GM23338 (cell line): Measurements from ENCODE around the gene RAB5IF. TPM values are rescaled to one million over a fixed set of nuclear protein-coding genes. Genes with fewer than 3 reads are reported as not detected.

Experiments
- ATAC-seq: fragments of 200-7000 bp; cut with Tn5 transposase; 3 replicates; pipeline ENCODE4 v1.9.1; 2020
- DNase-seq: peaks from one replicate; pipeline ENCODE4 v3.0.0-alpha.2; 2015; ENCODE audit warnings: low spot score
- H2AFZ ChIP-seq: fragments of 200-600 bp; sonication (generic); 2 replicates; pipeline ENCODE4 v1.8.0; 2016; ENCODE audit warnings: antibody characterized with exemption, mild to moderate bottlenecking, moderate library complexity
- H3F3A ChIP-seq: fragments of 200-600 bp; sonication (generic); replicated peaks from 2 replicates; pipeline ENCODE4 v1.8.0; 2017; ENCODE audit warnings: antibody characterized with exemption, mixed run types, low read depth
- H3K27ac ChIP-seq: fragments of 200-600 bp; sonication (generic); 2 replicates; pipeline ENCODE4 v1.6.1; 2016; ENCODE audit warnings: low read depth
- H3K27me3 ChIP-seq: fragments of 200-600 bp; sonication (generic); 2 replicates; pipeline ENCODE4 v1.8.0; 2016; ENCODE audit warnings: mild to moderate bottlenecking, mixed run types, moderate library complexity; ENCODE audit not compliant: insufficient read depth
- H3K36me3 ChIP-seq: fragments of 200-600 bp; sonication (generic); 2 replicates; pipeline ENCODE4 v1.8.0; 2016; ENCODE audit warnings: mild to moderate bottlenecking; ENCODE audit not compliant: insufficient read depth
- H3K4me1 ChIP-seq: fragments of 200-600 bp; sonication (generic); 2 replicates; pipeline ENCODE4 v1.8.0; 2016; ENCODE audit warnings: mild to moderate bottlenecking, moderate library complexity; ENCODE audit not compliant: insufficient read depth
- H3K4me2 ChIP-seq: fragments of 200-600 bp; sonication (generic); 2 replicates; pipeline ENCODE4 v1.7.1; 2017; ENCODE audit warnings: mixed run types
- H3K4me3 ChIP-seq: fragments of 200-600 bp; sonication (generic); 2 replicates; pipeline ENCODE4 v1.6.1; 2016; ENCODE audit warnings: mixed run types
- H3K79me2 ChIP-seq: fragments of 200-600 bp; sonication (generic); replicated peaks from 2 replicates; pipeline ENCODE4 v1.8.0; 2017; ENCODE audit warnings: mild to moderate bottlenecking; ENCODE audit not compliant: insufficient read depth
- H3K9me2 ChIP-seq: fragments of 200-600 bp; sonication (generic); 2 replicates; pipeline ENCODE4 v1.8.0; 2017; ENCODE audit not compliant: insufficient read depth
- H4K20me1 ChIP-seq: fragments of 200-600 bp; sonication (generic); replicated peaks from 2 replicates; pipeline ENCODE4 v1.8.0; 2017; ENCODE audit warnings: mild to moderate bottlenecking; ENCODE audit not compliant: insufficient read depth
- H3K27ac Mint-ChIP-seq: 2 replicates; pipeline ENCODE4 v1.8.0; 2020; ENCODE audit warnings: inconsistent platforms, mild to moderate bottlenecking, moderate library complexity, mixed read lengths
- H3K27me3 Mint-ChIP-seq: 3 replicates; pipeline ENCODE4 v1.8.0; 2022; ENCODE audit warnings: low read depth, mild to moderate bottlenecking, moderate library complexity, mixed read lengths, inconsistent platforms; ENCODE audit not compliant: insufficient read depth, poor library complexity
- H3K36me3 Mint-ChIP-seq: 3 replicates; pipeline ENCODE4 v1.8.0; 2021; ENCODE audit warnings: low read depth, mild to moderate bottlenecking, inconsistent platforms, moderate library complexity, mixed read lengths
- H3K4me1 Mint-ChIP-seq: 3 replicates; pipeline ENCODE4 v1.8.0; 2020; ENCODE audit warnings: mild to moderate bottlenecking, inconsistent platforms, mixed read lengths
- H3K4me3 Mint-ChIP-seq: 3 replicates; pipeline ENCODE4 v1.8.0; 2021; ENCODE audit warnings: moderate library complexity, mild to moderate bottlenecking, inconsistent platforms, mixed read lengths
- H3K9me3 Mint-ChIP-seq: 3 replicates; pipeline ENCODE4 v1.8.0; 2020; ENCODE audit warnings: moderate library complexity, mild to moderate bottlenecking, inconsistent platforms, mixed read lengths
- CREB1 ChIP-seq: fragments of 250-450 bp; sonication (Bioruptor Pico); IDR thresholded peaks from 2 replicates; pipeline ENCODE4 v1.5.0; 2020; ENCODE audit warnings: low read depth, mild to moderate bottlenecking, moderate library complexity
- EZH2 ChIP-seq: fragments of 200-600 bp; sonication (generic); IDR thresholded peaks from one replicate; pipeline ENCODE4 v1.8.0; 2017; ENCODE audit warnings: antibody characterized with exemption, mild to moderate bottlenecking, low read depth; ENCODE audit not compliant: unreplicated experiment
- EZH2phosphoT487 ChIP-seq: fragments of 200-600 bp; sonication (generic); IDR thresholded peaks from one replicate; pipeline ENCODE4 v1.8.1; 2018; ENCODE audit warnings: antibody characterized with exemption; ENCODE audit not compliant: unreplicated experiment
- JUNB ChIP-seq: IDR thresholded peaks from one replicate; pipeline ENCODE4 v1.6.1; 2016; ENCODE audit warnings: antibody characterized with exemption; ENCODE audit not compliant: unreplicated experiment
- NANOG ChIP-seq: IDR thresholded peaks from 2 replicates; pipeline ENCODE4 v1.6.1; 2016; ENCODE audit warnings: antibody characterized with exemption, borderline replicate concordance
- POLR2AphosphoS5 ChIP-seq: IDR thresholded peaks from 2 replicates; pipeline ENCODE4 v1.6.1; 2016; ENCODE audit warnings: antibody characterized with exemption, low read depth
- STAT1 ChIP-seq: IDR thresholded peaks from one replicate; pipeline ENCODE4 v1.6.1; 2016; ENCODE audit warnings: antibody characterized with exemption; ENCODE audit not compliant: unreplicated experiment
- ZNF114 ChIP-seq: fragments of 250-450 bp; sonication (Bioruptor Pico); IDR thresholded peaks from 2 replicates; pipeline ENCODE4 v1.5.0; 2020; ENCODE audit warnings: mild to moderate bottlenecking, moderate library complexity
- ZNF331 ChIP-seq: fragments of 250-450 bp; sonication (Bioruptor Pico); IDR thresholded peaks from 2 replicates; pipeline ENCODE4 v1.5.0; 2020; ENCODE audit warnings: low read depth, mild to moderate bottlenecking, moderate library complexity
- polyA plus RNA-seq: library from polyadenylated mRNA; unstranded; fragments of >200 nt; fragmentation: Nextera tagmentation; extraction: Ambion mirVana; gene quantifications from 2 replicates; pipeline ENCODE4 v1.2.1, GENCODE V29; 2016
- total RNA-seq: library from RNA; depleted of rRNA; stranded (reverse); fragments of >200 nt; shearing (Covaris generic); gene quantifications from 2 replicates; pipeline ENCODE4 v1.2.3, GENCODE V29; 2014
- TF ChIP-seq, protein P1 (sequence below): fragments of 250-450 bp; sonication (Bioruptor Pico); IDR thresholded peaks from 2 replicates; pipeline ENCODE4 v1.5.0; 2020; ENCODE audit warnings: mild to moderate bottlenecking, moderate library complexity
- TF ChIP-seq, protein P2 (sequence below): IDR thresholded peaks from one replicate; pipeline ENCODE4 v1.6.1; 2018; ENCODE audit warnings: antibody characterized with exemption; ENCODE audit not compliant: unreplicated experiment
- TF ChIP-seq, protein P3 (sequence below), 2 experiments: fragments of 200-600 bp in 1 of 2; sonication (generic) in 1 of 2; conservative IDR thresholded peaks; 2 replicates each; pipeline versions ENCODE4 v1.5.1 to v1.6.1; 2016 to 2017; ENCODE audit warnings: antibody characterized with exemption in 2 of 2, low read depth in 2 of 2, mild to moderate bottlenecking in 2 of 2, moderate library complexity in 1 of 2
- TF ChIP-seq, protein P4 (sequence below): IDR thresholded peaks from 2 replicates; pipeline ENCODE4 v1.6.1; 2016; ENCODE audit warnings: antibody characterized with exemption

The RAB5IF gene
- total and polyA plus RNA-seq, 2 experiments from 2014 or later, result 123 to 138 TPM

DNA sequence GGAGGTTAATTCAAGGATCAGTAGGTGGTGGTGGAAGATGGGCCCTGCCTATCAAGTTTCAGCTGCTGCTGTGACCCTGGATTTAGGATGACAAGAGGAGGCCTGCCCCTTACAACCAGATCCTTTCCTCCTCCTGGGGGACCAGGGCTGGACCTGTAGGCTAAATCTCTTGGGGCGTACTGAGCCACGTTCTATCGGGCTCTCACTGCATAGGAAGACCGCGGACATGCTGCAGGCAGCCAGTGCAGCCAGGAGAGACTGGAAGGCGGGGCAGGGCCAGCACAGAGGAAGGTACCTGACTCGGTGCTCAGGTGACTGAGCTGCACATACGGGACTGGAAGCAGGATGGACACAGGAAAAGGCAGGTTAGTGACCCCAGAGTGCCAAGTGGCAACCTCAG is 48.9 kb downstream of the RAB5IF start (continued):
- no peak for TF ChIP-seq EZH2phosphoT487
- TF ChIP-seq EZH2, result no peak
- no peak for TF ChIP-seq JUNB
- TF ChIP-seq ZNF114, result no peak

DNA sequence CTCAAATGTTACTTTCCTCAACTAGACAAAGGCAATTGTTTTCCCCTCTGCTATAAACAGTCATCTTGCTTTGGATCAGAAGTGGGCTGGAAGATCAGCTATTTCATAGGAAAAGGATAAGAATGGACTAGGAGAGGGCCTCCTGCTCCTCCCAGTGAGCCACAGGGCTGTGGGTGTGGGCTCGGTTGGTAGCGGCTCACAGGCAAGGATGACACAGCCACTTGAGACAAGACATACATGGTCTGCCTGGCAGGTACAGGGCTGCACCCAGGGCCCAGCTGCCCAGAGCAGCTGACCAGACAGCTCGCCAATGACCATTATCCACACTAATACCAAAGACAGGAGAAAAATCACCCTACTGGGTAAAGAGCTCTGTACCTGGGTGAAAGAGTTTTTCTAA is 49.4 kb downstream of the RAB5IF start:
- no peaks in the 10 kb centered on the region for H3K4me1 Mint-ChIP-seq
- Histone ChIP-seq H3K4me3 (no peak overlapping the region), H3K27me3 (no peaks in the 10 kb centered on the region), H3K4me2 (no peak overlapping the region), H3K79me2 (no peaks in the 10 kb centered on the region), H3F3A (no peaks in the 10 kb centered on the region), H3K4me1 (no peaks in the 10 kb centered on the region), H3K27ac (no peak overlapping the region), H3K36me3 (no peaks in the 10 kb centered on the region), H3K9me2 (no peaks in the 10 kb centered on the region), H2AFZ (no peak overlapping the region), H4K20me1 (no peaks in the 10 kb centered on the region)
- no peak overlapping the region for H3K27ac Mint-ChIP-seq
- TF ChIP-seq STAT1 (no peak), JUNB (no peak), EZH2 (no peak), ZNF114 (no peak), ZNF331 (no peak), CREB1 (CRISPR knock-in tag) (no peak), NANOG (no peak), POLR2AphosphoS5 (no peak), EZH2phosphoT487 (no peak)
- TF ChIP-seq, protein P1, sequence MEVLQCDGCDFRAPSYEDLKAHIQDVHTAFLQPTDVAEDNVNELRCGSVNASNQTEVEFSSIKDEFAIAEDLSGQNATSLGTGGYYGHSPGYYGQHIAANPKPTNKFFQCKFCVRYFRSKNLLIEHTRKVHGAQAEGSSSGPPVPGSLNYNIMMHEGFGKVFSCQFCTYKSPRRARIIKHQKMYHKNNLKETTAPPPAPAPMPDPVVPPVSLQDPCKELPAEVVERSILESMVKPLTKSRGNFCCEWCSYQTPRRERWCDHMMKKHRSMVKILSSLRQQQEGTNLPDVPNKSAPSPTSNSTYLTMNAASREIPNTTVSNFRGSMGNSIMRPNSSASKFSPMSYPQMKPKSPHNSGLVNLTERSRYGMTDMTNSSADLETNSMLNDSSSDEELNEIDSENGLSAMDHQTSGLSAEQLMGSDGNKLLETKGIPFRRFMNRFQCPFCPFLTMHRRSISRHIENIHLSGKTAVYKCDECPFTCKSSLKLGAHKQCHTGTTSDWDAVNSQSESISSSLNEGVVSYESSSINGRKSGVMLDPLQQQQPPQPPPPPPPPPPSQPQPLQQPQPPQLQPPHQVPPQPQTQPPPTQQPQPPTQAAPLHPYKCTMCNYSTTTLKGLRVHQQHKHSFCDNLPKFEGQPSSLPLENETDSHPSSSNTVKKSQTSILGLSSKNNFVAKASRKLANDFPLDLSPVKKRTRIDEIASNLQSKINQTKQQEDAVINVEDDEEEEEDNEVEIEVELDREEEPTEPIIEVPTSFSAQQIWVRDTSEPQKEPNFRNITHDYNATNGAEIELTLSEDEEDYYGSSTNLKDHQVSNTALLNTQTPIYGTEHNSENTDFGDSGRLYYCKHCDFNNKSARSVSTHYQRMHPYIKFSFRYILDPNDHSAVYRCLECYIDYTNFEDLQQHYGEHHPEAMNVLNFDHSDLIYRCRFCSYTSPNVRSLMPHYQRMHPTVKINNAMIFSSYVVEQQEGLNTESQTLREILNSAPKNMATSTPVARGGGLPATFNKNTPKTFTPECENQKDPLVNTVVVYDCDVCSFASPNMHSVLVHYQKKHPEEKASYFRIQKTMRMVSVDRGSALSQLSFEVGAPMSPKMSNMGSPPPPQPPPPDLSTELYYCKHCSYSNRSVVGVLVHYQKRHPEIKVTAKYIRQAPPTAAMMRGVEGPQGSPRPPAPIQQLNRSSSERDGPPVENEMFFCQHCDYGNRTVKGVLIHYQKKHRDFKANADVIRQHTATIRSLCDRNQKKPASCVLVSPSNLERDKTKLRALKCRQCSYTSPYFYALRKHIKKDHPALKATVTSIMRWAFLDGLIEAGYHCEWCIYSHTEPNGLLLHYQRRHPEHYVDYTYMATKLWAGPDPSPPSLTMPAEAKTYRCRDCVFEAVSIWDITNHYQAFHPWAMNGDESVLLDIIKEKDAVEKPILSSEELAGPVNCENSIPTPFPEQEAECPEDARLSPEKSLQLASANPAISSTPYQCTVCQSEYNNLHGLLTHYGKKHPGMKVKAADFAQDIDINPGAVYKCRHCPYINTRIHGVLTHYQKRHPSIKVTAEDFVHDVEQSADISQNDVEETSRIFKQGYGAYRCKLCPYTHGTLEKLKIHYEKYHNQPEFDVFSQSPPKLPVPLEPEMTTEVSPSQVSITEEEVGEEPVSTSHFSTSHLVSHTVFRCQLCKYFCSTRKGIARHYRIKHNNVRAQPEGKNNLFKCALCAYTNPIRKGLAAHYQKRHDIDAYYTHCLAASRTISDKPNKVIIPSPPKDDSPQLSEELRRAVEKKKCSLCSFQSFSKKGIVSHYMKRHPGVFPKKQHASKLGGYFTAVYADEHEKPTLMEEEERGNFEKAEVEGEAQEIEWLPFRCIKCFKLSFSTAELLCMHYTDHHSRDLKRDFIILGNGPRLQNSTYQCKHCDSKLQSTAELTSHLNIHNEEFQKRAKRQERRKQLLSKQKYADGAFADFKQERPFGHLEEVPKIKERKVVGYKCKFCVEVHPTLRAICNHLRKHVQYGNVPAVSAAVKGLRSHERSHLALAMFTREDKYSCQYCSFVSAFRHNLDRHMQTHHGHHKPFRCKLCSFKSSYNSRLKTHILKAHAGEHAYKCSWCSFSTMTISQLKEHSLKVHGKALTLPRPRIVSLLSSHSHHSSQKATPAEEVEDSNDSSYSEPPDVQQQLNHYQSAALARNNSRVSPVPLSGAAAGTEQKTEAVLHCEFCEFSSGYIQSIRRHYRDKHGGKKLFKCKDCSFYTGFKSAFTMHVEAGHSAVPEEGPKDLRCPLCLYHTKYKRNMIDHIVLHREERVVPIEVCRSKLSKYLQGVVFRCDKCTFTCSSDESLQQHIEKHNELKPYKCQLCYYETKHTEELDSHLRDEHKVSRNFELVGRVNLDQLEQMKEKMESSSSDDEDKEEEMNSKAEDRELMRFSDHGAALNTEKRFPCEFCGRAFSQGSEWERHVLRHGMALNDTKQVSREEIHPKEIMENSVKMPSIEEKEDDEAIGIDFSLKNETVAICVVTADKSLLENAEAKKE, result no peak
- TF ChIP-seq, protein P2, sequence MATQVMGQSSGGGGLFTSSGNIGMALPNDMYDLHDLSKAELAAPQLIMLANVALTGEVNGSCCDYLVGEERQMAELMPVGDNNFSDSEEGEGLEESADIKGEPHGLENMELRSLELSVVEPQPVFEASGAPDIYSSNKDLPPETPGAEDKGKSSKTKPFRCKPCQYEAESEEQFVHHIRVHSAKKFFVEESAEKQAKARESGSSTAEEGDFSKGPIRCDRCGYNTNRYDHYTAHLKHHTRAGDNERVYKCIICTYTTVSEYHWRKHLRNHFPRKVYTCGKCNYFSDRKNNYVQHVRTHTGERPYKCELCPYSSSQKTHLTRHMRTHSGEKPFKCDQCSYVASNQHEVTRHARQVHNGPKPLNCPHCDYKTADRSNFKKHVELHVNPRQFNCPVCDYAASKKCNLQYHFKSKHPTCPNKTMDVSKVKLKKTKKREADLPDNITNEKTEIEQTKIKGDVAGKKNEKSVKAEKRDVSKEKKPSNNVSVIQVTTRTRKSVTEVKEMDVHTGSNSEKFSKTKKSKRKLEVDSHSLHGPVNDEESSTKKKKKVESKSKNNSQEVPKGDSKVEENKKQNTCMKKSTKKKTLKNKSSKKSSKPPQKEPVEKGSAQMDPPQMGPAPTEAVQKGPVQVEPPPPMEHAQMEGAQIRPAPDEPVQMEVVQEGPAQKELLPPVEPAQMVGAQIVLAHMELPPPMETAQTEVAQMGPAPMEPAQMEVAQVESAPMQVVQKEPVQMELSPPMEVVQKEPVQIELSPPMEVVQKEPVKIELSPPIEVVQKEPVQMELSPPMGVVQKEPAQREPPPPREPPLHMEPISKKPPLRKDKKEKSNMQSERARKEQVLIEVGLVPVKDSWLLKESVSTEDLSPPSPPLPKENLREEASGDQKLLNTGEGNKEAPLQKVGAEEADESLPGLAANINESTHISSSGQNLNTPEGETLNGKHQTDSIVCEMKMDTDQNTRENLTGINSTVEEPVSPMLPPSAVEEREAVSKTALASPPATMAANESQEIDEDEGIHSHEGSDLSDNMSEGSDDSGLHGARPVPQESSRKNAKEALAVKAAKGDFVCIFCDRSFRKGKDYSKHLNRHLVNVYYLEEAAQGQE, result no peak
- TF ChIP-seq, protein P3, sequence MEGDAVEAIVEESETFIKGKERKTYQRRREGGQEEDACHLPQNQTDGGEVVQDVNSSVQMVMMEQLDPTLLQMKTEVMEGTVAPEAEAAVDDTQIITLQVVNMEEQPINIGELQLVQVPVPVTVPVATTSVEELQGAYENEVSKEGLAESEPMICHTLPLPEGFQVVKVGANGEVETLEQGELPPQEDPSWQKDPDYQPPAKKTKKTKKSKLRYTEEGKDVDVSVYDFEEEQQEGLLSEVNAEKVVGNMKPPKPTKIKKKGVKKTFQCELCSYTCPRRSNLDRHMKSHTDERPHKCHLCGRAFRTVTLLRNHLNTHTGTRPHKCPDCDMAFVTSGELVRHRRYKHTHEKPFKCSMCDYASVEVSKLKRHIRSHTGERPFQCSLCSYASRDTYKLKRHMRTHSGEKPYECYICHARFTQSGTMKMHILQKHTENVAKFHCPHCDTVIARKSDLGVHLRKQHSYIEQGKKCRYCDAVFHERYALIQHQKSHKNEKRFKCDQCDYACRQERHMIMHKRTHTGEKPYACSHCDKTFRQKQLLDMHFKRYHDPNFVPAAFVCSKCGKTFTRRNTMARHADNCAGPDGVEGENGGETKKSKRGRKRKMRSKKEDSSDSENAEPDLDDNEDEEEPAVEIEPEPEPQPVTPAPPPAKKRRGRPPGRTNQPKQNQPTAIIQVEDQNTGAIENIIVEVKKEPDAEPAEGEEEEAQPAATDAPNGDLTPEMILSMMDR (conservative IDR thresholded peaks at IDR 0.05; ENCODE audit: low read depth in 2 of 2), result no peak
- TF ChIP-seq, protein P4, sequence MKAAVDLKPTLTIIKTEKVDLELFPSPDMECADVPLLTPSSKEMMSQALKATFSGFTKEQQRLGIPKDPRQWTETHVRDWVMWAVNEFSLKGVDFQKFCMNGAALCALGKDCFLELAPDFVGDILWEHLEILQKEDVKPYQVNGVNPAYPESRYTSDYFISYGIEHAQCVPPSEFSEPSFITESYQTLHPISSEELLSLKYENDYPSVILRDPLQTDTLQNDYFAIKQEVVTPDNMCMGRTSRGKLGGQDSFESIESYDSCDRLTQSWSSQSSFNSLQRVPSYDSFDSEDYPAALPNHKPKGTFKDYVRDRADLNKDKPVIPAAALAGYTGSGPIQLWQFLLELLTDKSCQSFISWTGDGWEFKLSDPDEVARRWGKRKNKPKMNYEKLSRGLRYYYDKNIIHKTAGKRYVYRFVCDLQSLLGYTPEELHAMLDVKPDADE, result no peak
- H3K9me3 Mint-ChIP-seq, result no peaks in the 10 kb centered on the region
- H3K27me3 Mint-ChIP-seq, result peaks cover 4% of the 10 kb centered on the region
- H3K36me3 Mint-ChIP-seq, result peaks cover under 1% of the 10 kb centered on the region; the same call in 1 of the 3 replicates
- H3K4me3 Mint-ChIP-seq, result no peak overlapping the region
- ATAC-seq (no peak), DNase-seq (no peak)
